Measurements from ENCODE around the gene TPX2. TPM values are rescaled to one million over a fixed set of nuclear protein-coding genes. Genes with fewer than 3 reads are reported as not detected.

The TPX2 gene
- total RNA-seq, 4 donors from 2014 or later = 5.9 to 10.2 (median 7.3) TPM

DNA sequence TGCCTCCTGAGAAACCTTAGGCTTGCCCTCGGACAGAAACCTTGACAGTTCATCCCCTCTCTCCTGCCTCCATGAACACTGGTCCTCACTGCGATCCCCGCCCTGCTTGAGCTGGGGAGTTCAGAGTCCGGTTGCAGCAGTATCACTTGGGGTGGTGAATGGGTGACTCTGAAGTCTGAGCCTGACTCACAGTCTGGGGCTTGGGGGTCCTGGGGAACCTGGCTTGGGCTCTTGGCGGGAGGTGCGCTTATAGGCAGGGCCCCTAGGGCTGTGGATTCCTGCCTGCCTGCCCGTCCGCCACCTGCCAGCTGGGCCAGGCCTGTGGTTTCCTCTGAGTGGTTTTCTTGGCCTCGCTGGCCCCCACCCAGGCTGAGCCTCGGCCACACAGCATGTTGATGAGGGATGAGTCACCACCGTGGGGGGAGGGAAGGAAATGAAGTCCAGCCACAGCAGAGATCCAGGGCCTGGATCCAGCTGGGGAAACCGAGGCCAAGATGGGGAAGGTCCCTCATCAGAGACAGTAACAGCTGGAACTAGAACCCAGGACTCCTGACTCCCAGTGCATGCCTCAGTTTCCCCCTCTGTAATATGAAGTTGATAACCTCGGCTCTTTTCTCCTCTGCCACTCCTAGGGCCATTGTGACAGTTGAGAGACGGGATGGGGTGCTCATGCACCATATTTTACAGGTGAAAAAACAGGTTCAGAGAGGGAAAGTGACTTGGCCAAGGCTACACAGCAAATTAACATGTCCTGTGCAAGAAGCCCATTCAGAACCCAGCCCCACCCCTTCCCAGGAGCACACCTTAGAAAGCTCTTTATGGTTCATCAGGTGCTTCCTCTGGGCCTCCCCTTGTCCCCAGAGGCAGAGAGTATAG is 97.1 kb downstream of the TPX2 start:
- intact Hi-C loops (cut with DNase I; ENCODE audit: low total_unique reads) = no loop called here
- TF ChIP-seq POLR2A (IDR thresholded peaks at IDR 0.05) = no peak
- TF ChIP-seq, protein P1, sequence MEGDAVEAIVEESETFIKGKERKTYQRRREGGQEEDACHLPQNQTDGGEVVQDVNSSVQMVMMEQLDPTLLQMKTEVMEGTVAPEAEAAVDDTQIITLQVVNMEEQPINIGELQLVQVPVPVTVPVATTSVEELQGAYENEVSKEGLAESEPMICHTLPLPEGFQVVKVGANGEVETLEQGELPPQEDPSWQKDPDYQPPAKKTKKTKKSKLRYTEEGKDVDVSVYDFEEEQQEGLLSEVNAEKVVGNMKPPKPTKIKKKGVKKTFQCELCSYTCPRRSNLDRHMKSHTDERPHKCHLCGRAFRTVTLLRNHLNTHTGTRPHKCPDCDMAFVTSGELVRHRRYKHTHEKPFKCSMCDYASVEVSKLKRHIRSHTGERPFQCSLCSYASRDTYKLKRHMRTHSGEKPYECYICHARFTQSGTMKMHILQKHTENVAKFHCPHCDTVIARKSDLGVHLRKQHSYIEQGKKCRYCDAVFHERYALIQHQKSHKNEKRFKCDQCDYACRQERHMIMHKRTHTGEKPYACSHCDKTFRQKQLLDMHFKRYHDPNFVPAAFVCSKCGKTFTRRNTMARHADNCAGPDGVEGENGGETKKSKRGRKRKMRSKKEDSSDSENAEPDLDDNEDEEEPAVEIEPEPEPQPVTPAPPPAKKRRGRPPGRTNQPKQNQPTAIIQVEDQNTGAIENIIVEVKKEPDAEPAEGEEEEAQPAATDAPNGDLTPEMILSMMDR (IDR thresholded peaks at IDR 0.05) = no peak
- DNase-seq (ENCODE audit: low spot score in 2 of 2) = peak; percentile 65 to 94
- WGBS, 2 donors = 24 to 45% methylated on average over 10 to 12 of the region's 14 CpGs
- no peak overlapping the region for H3K4me3 ChIP-seq (ENCODE audit: low read depth, poor library complexity, severe bottlenecking)

DNA sequence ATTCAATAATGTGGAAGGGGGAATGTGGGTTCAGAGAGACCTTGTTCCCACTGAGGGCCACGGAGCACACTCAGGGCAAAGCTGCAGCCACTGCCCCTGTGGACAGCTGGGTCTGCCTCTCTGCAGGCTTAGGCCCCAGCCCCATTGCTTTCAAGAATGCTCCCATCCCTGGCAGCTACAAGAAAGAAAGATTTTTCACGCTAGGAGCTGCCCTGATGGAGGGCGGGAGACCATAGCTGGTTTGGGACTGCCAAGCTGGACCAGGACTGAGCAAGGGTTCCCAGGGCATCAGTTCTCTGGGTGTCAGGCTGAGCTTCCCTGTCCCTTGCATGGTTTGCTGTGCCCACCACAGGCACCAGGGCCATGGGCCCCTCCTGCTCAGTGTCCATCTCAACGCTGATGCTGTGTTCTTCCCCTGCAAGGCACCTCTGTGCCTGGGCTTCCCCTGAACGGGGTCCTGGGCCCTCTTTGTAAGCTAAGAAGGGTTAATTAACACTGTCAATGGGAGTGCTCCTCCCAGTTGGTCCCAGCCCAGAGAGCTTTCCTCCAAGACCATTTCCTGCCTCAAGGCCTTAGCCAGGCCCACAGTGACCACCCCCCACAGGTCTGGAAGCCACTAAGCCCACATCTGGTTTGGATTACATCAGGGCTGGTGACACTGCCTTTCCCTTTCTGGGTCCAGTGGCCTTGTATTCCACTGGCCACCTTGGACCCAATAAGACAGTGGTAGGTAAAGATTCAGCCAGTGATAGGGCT is 97.9 kb downstream of the TPX2 start:
- no peak overlapping the region for H3K4me3 ChIP-seq (ENCODE audit: low read depth, poor library complexity, severe bottlenecking)
- no peak for DNase-seq (ENCODE audit: low spot score in 2 of 2)
- WGBS, 2 donors = 51 to 73% methylated on average over 5 of the region's 5 CpGs
- intact Hi-C loops (cut with DNase I; ENCODE audit: low total_unique reads) = no loop called here
- no peak for TF ChIP-seq POLR2A (IDR thresholded peaks at IDR 0.05)
- TF ChIP-seq, protein P1 (IDR thresholded peaks at IDR 0.05) = no peak

DNA sequence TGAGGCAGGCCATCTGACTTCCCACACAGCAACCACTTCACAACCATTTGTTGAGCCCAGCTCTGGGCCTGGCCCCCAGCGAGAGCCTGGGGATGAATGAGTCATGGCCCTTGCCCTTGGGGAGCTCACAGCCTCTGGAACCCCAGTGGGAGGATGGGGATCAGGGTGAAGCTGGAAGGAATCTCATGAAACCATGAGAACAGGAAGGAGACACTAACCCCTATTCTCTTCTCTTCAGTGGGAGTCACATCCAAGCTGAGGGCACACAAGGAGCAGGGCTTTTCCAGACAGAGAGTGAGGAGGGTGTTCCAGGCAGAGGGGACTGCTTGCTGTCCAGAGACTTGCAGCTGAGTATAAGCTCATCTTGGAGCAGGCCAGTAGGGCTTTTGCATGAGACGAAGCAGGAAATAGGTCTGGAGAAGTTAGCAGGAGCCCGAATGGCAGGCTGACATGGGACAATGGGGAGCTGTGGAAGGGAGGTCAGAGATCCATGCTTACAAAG is 98.9 kb downstream of the TPX2 start:
- DNase-seq (ENCODE audit: low spot score in 2 of 2) = no peak
- TF ChIP-seq POLR2A (IDR thresholded peaks at IDR 0.05) = no peak
- TF ChIP-seq, protein P1 (IDR thresholded peaks at IDR 0.05) = no peak
- no peak overlapping the region for H3K4me3 ChIP-seq (ENCODE audit: low read depth, poor library complexity, severe bottlenecking)
- intact Hi-C loops (cut with DNase I; ENCODE audit: low total_unique reads) = no loop called here
- 58 to 73% methylated on average over 3 of the region's 3 CpGs for WGBS, 2 donors

DNA sequence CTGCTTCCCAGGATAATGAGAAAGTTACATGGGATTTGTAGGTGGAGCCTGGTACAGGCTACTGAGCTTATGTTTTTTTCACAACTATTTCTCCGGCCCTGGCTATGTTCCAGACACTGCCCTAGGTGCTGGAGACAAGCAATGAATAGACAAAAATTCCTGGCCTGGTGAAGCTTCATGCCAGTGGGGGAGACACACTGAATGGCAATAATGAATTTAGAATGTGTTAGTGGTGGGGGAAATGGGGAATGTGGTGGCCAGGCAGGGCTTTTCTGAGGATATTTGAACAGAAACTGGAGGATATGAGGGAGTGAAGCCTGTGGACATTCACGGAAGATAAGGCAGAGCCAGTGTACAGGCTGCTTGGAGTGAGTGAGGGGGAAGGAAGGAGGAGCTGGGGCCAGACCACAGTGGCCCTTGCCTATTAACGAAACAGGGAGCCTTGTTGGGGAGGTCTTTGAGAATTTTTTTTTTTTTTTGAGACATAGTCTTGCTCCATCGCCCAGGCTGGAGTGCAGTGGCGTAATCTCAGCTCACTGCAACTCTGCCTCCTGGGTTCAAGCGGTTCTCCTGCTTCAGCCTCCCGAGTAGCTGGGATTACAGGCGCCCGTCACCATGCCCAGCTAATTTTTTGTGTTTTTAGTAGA is 99.7 kb downstream of the TPX2 start:
- 71 to 82% methylated on average over 9 of the region's 9 CpGs for WGBS, 2 donors
- intact Hi-C loops (cut with DNase I; ENCODE audit: low total_unique reads) = no loop called here
- no peak overlapping the region for H3K4me3 ChIP-seq (ENCODE audit: low read depth, poor library complexity, severe bottlenecking)

More for the DNA sequence above, 99.7 kb downstream of the TPX2 start:
- TF ChIP-seq, protein P1 (IDR thresholded peaks at IDR 0.05) = no peak
- TF ChIP-seq POLR2A (IDR thresholded peaks at IDR 0.05) = no peak
- DNase-seq (ENCODE audit: low spot score in 2 of 2) = no peak

Data from lower leg skin (tissue), 4 donors.